ENCODE results near the gene CFAP61.

Gene CFAP61

GRCh38 chr20:20019123-20019522 lies 33.2 kb upstream of the CFAP61 start:
- no peak for TF ChIP-seq JUND (IDR thresholded peaks at IDR 0.05; ENCODE audit: low read depth)
- in situ Hi-C loops (cut with HindIII; ENCODE audit: low pct_unique_long_range_greater_than_20kb, low sequenced_read_pairs): no loop called here
- DNase-seq (ENCODE audit: low read depth in 1 of 2, low spot score in 1 of 2): peak in 1 of 2 experiments; percentile 82

GRCh38 chr20:20020908-20021307 lies 31.4 kb upstream of the CFAP61 start:
- in situ Hi-C loops (cut with HindIII; ENCODE audit: low pct_unique_long_range_greater_than_20kb, low sequenced_read_pairs): no loop called here
- no peak for DNase-seq (ENCODE audit: low read depth in 1 of 2, low spot score in 1 of 2)
- no peak for TF ChIP-seq JUND (IDR thresholded peaks at IDR 0.05; ENCODE audit: low read depth)

- TF ChIP-seq JUND (IDR thresholded peaks at IDR 0.05; ENCODE audit: low read depth): no peak
- DNase-seq (ENCODE audit: low read depth in 1 of 2, low spot score in 1 of 2): no peak
- in situ Hi-C loops (cut with HindIII; ENCODE audit: low pct_unique_long_range_greater_than_20kb, low sequenced_read_pairs): no loop called here
Measured at GRCh38 chr20:20021835-20022234, 30.5 kb upstream of the CFAP61 start.

GRCh38 chr20:20022498-20022897 lies 29.8 kb upstream of the CFAP61 start:
- in situ Hi-C loops (cut with HindIII; ENCODE audit: low pct_unique_long_range_greater_than_20kb, low sequenced_read_pairs): no loop called here
- no peak for TF ChIP-seq JUND (IDR thresholded peaks at IDR 0.05; ENCODE audit: low read depth)
- DNase-seq (ENCODE audit: low read depth in 1 of 2, low spot score in 1 of 2): no peak

- in situ Hi-C loops (cut with HindIII; ENCODE audit: low pct_unique_long_range_greater_than_20kb, low sequenced_read_pairs): no loop called here
- DNase-seq (ENCODE audit: low read depth in 1 of 2, low spot score in 1 of 2): no peak
- no peak for TF ChIP-seq JUND (IDR thresholded peaks at IDR 0.05; ENCODE audit: low read depth)
Measured at GRCh38 chr20:20023395-20023794, 28.9 kb upstream of the CFAP61 start.

- in situ Hi-C loops (cut with HindIII; ENCODE audit: low pct_unique_long_range_greater_than_20kb, low sequenced_read_pairs): no loop called here
- no peak for TF ChIP-seq JUND (IDR thresholded peaks at IDR 0.05; ENCODE audit: low read depth)
- DNase-seq (ENCODE audit: low read depth in 1 of 2, low spot score in 1 of 2): no peak
Measured at GRCh38 chr20:20024942-20025341, 27.4 kb upstream of the CFAP61 start.

- TF ChIP-seq JUND (IDR thresholded peaks at IDR 0.05; ENCODE audit: low read depth): no peak
- DNase-seq (ENCODE audit: low read depth in 1 of 2, low spot score in 1 of 2): no peak
- in situ Hi-C loops (cut with HindIII; ENCODE audit: low pct_unique_long_range_greater_than_20kb, low sequenced_read_pairs): no loop called here
Measured at GRCh38 chr20:20027284-20027683, 25.0 kb upstream of the CFAP61 start.

- no peak for DNase-seq (ENCODE audit: low read depth in 1 of 2, low spot score in 1 of 2)
- in situ Hi-C loops (cut with HindIII; ENCODE audit: low pct_unique_long_range_greater_than_20kb, low sequenced_read_pairs): no loop called here
- no peak for TF ChIP-seq JUND (IDR thresholded peaks at IDR 0.05; ENCODE audit: low read depth)
Measured at GRCh38 chr20:20031790-20032189, 20.5 kb upstream of the CFAP61 start.

GRCh38 chr20:20034486-20034885 lies 17.8 kb upstream of the CFAP61 start:
- TF ChIP-seq JUND (IDR thresholded peaks at IDR 0.05; ENCODE audit: low read depth): no peak
- DNase-seq (ENCODE audit: low read depth in 1 of 2, low spot score in 1 of 2): no peak
- in situ Hi-C loops (cut with HindIII; ENCODE audit: low pct_unique_long_range_greater_than_20kb, low sequenced_read_pairs): no loop called here

- no peak for DNase-seq (ENCODE audit: low read depth in 1 of 2, low spot score in 1 of 2)
- in situ Hi-C loops (cut with HindIII; ENCODE audit: low pct_unique_long_range_greater_than_20kb, low sequenced_read_pairs): no loop called here
- TF ChIP-seq JUND (IDR thresholded peaks at IDR 0.05; ENCODE audit: low read depth): no peak
Measured at GRCh38 chr20:20036756-20037155, 15.6 kb upstream of the CFAP61 start.

- no peak for TF ChIP-seq JUND (IDR thresholded peaks at IDR 0.05; ENCODE audit: low read depth)
- no peak for DNase-seq (ENCODE audit: low read depth in 1 of 2, low spot score in 1 of 2)
- in situ Hi-C loops (cut with HindIII; ENCODE audit: low pct_unique_long_range_greater_than_20kb, low sequenced_read_pairs): no loop called here
Measured at GRCh38 chr20:20037960-20038359, 14.4 kb upstream of the CFAP61 start.

- in situ Hi-C loops (cut with HindIII; ENCODE audit: low pct_unique_long_range_greater_than_20kb, low sequenced_read_pairs): no loop called here
- no peak for TF ChIP-seq JUND (IDR thresholded peaks at IDR 0.05; ENCODE audit: low read depth)
- no peak for DNase-seq (ENCODE audit: low read depth in 1 of 2, low spot score in 1 of 2)
Measured at GRCh38 chr20:20038586-20038985, 13.7 kb upstream of the CFAP61 start.

- DNase-seq (ENCODE audit: low read depth in 1 of 2, low spot score in 1 of 2): no peak
- no peak for TF ChIP-seq JUND (IDR thresholded peaks at IDR 0.05; ENCODE audit: low read depth)
- in situ Hi-C loops (cut with HindIII; ENCODE audit: low pct_unique_long_range_greater_than_20kb, low sequenced_read_pairs): no loop called here
Measured at GRCh38 chr20:20039752-20040387, 12.5 kb upstream of the CFAP61 start.

- in situ Hi-C loops (cut with HindIII; ENCODE audit: low pct_unique_long_range_greater_than_20kb, low sequenced_read_pairs): no loop called here
- DNase-seq (ENCODE audit: low read depth in 1 of 2, low spot score in 1 of 2): peak in 1 of 2 experiments; percentile 12
- no peak for TF ChIP-seq JUND (IDR thresholded peaks at IDR 0.05; ENCODE audit: low read depth)
Measured at GRCh38 chr20:20051767-20052073, 612 bp upstream of the CFAP61 start.

All from T47D (cell line).